Measurements from ENCODE around the gene CASKIN2.
"Not testable (repeated sequence)": the region's sequence is repeated elsewhere in the genome, so short reads cannot be mapped to it uniquely, and the experiment has no call there.

Gene CASKIN2

DNA sequence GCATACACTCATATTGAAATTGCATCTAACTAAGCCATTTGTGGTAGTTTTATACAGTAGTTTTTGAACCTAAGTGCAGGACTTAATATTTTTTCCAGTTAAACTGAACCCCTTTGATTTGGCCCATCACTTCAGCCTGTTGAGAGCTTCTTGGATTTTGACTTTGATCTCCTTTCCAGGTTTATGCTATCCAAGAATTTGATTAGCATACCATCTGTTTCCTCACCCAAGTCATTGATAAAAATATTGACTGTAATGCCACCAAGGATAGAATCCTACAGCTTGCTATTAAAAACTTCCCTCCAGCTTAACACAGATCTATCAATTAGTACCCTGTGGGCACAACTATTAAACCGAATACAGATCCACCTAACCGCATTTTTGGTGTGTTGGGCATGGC lies 51.7 kb downstream of the CASKIN2 start:
- DNase-seq = no peak

- no peak for DNase-seq
These were observed 55.0 kb downstream of the CASKIN2 start for GRCh38 chr17:75460295-75460694.

DNA sequence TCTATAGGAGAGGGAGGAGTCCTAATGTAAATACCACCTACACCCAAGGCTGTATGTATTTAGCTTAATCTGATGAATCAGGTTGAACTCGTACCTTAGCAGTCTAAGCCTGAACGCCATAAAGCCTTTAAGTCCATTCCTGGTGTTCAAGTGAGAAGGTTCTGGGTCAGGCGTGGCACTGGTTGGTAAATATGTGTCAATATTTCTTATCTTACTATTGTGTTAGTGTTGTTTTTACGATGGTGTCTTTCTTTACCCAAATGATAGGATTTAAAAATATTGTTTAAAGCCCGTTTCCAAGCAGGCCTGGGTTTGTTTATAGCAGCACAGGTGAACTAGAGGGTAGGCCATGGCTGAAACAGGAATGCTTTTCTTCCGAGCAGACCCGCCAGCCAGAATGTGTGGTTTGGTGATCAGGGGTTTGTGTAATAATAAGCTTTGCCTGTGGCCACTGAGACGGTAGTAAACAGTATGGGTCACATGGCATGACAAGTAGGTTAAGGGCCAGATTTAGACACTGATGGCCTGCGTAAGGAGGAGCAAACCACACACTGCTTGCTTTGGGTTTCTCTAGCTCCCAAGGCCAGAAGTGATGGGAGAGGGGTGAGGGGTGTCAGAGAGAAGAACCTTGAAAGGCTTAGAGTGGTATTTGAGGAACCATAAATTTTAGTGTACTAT lies 55.6 kb downstream of the CASKIN2 start:
- no peak for DNase-seq

DNA sequence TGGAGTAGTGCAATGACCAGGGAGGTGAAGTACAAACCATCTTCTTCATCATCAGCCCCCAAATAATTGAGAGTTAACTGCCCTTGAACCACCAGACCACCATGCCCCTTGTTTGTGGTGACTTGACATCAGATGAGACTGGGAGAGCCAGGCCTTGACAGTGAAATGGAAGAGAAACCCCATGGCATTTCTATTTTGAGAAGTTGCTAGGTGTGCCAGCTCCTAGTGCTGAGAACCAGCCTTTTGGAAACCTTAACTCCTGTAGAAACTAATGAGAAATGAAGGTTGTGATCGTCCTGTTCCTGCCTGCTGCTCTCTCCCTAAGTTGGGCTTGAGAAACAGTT lies 56.1 kb downstream of the CASKIN2 start:
- DNase-seq = no peak

DNA sequence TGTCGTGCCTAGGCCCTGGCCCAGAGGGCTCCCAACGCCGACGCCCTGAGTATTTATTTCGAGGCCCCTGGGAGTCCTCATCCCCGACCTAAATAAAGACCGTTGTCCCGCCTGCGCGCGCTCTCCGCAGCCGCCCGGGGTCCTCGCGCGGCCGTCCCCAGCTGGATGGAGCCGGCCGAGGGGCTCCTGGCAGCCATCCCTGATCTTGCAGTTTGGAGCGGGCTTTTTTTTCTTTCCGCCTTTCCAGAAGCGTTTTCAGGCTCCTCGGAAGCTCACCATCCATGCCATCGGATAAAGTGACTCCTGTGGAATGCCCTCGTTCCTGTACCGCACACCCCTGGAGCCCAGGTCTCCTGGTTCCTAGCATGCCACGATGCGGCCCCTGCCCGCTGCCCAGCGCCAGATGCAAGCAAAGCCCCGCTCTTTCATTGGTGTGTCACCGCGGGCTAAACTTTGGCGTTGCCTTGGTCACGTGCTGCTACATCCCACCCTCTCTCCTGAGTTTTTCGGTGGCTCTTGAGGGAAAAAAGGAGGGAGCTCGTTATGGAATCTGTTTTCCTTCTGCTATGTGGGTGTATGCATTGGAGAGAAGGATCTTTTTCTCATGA lies 58.2 kb downstream of the CASKIN2 start:
- no peak for DNase-seq

DNA sequence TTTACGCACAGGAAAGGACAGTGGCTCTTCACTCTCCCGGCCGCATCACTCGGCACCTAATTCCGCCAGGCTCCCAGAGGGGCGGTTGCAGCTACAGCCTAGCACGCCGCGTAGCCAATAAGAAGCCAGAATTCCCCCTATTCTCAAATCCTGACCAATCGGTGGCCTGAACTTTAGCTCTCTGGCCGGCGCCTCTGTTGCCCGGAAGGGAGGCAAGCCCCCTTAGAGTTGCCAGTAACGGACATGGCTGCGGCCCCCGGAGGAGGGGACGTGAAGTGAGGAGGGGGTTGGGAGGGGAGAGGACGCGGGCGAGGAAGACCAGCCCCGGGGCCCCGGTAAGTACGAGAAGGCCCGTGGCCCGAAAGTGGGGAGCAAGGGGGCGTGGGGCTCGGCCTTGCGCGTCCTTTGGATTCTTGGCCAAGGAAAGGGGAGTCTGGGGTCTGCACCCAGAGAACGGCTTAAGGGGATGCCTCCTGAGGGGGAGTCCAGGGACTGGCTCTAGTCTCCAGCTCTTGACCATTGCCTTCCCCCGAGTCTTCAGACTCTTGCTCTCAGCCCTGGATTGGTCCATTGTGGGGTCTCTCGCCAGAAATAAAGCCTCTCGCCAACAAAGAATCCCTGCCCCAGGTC lies 58.8 kb downstream of the CASKIN2 start, which contains the start of gene TMEM94:
TSS of gene TMEM94 (plus strand) at position 219 of the 630 bp plus-strand sequence. CDS start 15,271 bp downstream, outside the sequence.
- DNase-seq = peak; percentile 94

DNA sequence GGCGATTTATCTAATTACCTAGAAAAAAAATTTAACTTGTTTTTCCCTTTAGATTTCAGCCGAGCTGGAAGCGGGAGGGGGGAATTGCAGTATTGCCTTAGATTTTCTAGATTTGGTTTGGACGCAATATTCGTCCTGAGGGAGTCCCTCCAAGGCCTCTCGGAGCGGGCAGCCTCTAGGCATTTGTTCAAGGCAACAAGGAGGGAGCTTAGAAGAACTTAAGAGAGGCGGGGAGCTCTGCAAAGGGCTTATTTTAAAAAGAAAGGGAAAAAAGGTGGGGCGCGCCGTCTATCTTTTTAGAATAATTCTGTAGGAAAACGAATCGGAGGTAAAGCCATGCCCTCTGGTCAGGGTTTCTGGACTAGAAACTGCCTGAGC lies 59.3 kb downstream of the CASKIN2 start:
- no peak for DNase-seq

- not testable (repeated sequence) for DNase-seq
These were observed 60.7 kb downstream of the CASKIN2 start for GRCh38 chr17:75454672-75455071.

DNA sequence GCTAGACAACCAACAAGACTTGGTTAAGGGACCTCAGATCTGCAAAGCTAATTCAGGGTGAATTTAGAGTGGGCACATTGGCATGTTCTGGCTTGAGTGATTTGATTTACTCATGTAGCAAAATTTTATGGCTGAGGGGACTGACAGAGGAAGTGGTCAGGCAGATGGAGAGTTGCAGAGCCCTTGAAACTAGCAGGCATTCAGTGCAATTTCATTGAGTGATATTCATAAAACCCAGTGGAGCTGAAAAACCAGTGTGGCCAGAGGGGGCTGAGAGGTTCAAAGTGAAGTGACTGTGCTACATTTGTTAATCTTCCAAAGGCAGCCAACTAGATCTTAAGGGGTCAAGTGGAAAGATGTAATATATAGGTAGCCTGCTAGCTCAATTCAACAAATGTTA lies 61.1 kb downstream of the CASKIN2 start:
- no peak for DNase-seq

DNA sequence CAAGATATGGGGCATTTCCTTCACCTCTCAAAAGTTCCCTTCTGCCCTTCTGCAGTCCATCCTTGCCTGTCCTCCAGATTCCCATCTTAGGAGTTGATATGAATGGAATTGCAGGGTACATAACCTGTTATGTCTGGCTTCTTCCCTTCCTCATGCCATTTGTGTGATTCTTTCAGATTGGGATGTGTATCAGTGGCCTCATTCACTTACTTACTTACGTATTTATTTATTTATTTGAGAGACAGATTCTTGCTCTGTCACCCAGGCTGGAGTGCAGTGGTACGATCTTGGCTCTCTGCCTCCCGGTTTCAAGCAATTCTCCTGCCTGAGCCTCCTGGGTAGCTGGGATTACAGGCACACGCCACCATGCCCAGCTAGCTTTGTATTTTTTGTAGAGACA lies 65.1 kb downstream of the CASKIN2 start:
- DNase-seq = no peak
